Stimulated activated CD8-positive, alpha-beta memory T cell treated with anti-CD3 and anti-CD28 coated beads, Interleukin-2, amount 100 ng/mL, for 1 hour (primary cell): Measurements from ENCODE around the gene THBS4.

ENCODE experiments used
- DNase-seq, 2 donors: peaks; one replicate each; pipeline ENCODE4 v3.0.0-alpha.2; 2020; ENCODE audit warnings: low read depth in 2 of 2

Gene THBS4

DNA sequence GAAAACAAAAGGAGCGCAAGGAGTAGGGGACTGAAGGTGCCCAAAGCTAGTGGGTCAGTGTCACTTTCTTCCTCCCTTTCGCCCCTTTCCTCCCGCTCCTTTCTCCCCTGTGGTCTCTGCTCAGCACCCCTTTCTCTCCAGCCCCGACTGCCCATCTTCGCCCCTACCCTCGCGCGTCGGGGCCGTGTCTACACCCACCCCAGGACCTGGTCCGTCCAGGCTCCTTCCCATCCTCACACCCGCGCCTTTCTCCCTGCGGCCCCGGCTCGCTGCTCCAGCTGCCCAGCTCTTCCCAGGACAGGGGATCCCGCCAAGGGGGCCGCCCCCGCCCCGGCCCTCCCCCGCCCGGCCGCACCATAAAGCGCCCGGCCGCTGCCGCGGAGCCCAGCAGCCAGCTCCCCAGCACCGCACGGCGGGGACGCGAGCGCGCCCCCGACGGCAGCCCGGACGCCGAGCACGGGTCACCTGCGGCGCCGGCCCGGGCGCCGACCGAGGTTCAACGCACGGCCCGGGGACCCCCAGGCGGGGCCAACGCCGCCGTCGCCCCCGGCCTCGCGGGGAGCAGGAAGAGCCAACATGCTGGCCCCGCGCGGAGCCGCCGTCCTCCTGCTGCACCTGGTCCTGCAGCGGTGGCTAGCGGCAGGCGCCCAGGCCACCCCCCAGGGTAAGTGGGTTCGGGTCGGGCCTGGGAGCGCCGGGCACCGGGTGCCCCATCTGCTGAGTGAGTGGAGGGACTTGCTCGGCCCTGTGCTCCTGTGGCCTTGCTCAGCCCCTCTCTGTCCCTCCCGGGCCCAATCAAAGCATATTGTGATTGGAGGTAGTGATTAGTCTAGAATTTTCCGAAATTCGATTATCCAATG, at the start of gene THBS4:
Gene THBS4, plus strand, starts transcription at position 387 of the 860 bp plus-strand sequence. Its CDS starts 190 bp downstream, at position 577.
- no peak for DNase-seq

- no peak for DNase-seq
Observed at GRCh38 chr5:79986260-79986659, 48.9 kb upstream of the THBS4 start.

- DNase-seq: no peak
Observed at GRCh38 chr5:79990205-79990597, 44.9 kb upstream of the THBS4 start.

DNA sequence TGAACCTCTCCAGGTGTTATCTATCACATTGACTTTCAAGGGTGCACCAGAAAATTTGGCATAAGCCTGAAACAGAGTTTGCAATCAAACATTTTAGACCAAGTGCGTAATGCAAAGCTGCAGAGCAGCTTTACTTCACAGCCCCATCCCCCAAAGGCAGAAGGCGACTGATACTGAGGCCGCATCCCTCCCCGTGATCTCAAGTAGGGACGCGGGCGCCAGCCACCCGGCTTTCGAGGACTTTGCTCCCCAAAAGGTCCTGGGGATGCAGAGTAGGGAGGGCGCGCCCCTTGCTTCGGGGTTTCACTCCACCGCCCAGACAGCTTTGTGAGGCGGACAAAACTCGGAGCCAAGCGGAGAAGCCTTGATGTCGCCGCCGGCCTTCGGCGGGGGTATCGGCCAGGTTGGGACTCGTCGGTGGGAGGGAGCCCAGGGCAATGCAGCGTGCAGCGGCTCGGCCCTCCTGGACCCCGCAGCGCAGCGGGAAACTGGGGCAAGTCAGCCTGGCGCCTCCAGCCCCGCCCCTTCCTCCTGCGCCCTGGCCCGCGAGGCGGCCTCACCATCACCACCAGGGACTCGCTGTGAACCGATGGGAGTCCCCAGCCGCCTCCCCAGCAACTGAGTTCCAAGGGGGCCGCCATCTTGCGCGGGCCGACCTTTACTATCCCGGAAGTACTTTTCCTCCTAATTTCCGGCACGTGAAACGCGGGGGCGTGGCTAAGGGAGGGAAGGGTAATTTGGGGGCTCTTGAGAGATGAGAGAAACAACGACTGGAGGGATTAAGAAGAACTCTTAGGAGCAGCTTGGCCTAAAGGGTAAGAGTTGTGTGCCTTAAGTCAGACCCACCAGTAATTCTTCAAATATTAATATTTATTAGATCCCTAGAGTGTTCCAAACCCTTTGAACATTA, 44.3 kb upstream of the THBS4 start, which contains the start of gene MTX3:
Gene MTX3, minus strand, starts transcription at position 665 of the 910 bp plus-strand sequence. Its CDS starts 24 bp downstream, at position 641.
- DNase-seq: peak; percentile 71 to 78

DNA sequence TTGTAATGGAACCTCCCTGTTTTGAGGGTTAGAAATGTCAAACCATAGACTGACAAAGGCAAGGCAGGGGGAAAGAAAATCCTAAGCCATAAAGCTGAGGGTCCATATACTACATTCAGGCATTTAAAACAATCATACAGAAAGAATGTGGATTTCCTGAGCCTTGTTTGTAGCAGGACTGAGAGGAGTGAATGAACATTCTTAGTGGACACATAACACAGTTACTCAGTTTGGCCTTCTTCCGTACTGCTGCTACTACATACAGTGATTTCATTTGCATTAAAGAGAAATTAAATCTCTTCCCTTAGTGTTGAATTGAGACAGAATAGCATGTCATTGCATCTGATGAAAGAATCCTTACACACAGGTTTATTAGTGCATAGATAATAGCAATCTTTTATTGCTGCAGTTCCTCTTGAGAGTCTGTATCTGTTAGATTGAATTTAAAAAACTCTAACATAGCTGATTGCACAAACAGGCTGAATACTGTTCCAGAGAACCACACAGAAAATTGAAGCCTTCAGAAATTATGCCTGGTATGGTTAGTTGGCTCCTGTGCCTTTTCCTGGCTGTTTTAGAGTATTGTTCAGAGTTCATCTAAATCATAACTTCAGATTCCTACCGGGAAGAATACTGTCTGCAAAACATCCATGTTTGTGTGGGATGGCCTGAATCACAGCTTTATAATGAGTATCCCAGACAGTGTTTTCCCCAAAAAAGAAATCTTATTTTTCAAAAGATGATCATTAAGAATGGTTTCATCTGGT, 42.1 kb upstream of the THBS4 start:
- DNase-seq: no peak

DNA sequence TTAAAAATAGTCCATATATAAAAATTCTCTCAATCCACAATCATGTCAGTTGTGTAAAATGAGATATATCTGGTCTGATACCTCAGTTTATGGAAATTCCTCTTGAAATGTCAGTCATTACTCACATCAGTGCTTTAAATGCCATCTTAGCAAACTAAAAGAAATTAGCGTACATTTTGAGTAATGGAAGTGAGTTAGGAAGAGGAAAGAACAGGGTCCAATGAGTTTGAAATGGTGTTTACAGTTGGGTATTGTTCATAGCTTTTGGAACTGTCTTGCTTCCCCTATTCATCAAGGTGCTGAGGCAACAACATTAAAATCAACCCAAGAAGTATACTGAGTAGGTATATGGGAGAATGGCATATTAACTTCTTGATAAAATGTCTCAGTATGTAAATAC, 35.4 kb upstream of the THBS4 start:
- DNase-seq: no peak

GRCh38 chr5:80002677-80003076, 32.5 kb upstream of the THBS4 start:
- DNase-seq: no peak

- no peak for DNase-seq
Observed at GRCh38 chr5:80008995-80009765, 26.0 kb upstream of the THBS4 start.

DNA sequence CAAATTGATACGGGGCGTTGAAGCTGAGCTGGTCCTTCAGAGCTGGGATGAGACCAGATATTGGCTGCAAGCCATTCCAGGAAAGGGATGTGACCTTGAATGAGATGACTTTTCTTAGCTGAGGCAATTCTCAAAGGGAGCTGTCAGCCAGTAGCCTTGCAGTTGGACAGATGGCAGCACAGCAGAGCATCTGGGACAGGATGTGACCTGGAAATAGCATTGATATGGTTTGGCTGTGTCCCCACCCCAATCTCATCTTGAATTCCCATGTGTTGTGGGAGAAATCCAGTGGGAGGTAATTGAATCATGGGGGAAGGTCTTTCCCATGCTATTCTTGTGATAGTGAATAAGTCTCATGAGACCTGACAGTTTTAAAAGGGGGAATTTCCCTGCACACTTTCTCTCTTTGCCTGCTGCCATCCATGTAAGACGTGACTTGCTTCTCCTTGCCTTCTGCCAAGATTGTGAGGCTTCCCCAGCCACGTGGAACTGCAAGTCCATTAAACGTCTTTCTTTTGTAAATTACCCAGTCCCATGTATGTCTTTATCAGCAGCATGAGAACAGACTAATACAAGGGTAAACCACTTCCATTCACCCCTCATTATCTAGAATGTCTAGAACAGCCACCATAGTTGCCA, 24.3 kb upstream of the THBS4 start:
- no peak for DNase-seq

DNA sequence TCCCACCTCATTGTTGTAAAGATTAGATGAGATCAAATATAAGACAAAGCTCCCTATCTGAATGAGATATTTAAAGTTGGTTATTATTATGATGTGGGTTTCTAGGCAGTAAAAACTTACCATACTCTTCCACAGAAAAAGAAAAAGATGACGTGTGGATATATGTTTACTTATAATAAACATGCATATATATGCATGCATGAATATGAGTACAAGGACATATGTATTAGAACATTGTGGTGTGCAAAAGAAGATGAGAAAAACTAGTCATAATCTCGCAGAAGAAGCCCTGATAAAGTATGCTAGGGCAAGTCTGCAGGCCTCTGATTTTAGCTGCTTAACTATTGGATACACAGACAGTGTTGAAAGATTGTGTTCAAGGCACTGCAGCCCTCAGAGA, 10.1 kb upstream of the THBS4 start:
- no peak for DNase-seq

DNA sequence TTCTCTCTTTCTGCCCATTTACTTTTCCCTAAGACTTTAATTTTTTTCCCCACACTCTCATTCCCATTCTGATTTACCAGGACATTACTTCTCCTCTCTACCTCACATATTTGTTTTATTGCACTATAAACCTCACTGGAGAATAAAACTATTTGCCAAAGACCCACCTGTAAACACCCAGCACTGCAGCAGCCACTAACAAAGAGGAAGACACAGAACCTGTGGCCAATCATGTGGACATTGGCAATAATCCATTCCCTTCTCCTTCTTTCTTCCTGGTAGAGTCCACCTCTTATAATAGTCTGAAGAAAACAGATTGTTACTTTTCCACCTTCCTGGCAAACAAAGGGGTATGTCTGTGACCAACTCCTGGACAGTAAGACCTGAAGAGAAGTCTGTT, 8.3 kb upstream of the THBS4 start:
- DNase-seq: no peak

DNA sequence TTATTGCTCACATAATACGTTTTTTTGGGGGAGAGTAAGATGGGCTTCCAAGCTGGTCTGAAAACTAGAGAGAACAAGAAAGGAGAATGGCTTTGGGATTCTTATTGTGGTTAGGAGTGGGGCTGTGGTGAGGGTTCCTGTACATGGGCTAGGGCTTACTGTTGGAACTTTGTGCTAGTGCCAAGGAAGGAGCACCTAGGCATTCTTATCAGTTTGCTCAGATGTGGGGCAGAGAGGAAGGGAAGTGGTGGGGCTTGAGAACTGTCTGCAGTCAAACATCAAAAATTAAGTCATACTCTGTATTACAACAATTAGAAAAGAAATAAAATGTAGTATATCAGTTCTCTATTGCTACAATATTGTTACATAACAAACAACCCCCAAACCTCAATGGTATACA, 4.0 kb upstream of the THBS4 start:
- no peak for DNase-seq

GRCh38 chr5:80033513-80033912, 1.6 kb upstream of the THBS4 start:
- DNase-seq: no peak

- no peak for DNase-seq
Observed at GRCh38 chr5:80034559-80034958, 589 bp upstream of the THBS4 start.

GRCh38 chr5:80035839-80036238, 691 bp downstream of the THBS4 start:
- no peak for DNase-seq

DNA sequence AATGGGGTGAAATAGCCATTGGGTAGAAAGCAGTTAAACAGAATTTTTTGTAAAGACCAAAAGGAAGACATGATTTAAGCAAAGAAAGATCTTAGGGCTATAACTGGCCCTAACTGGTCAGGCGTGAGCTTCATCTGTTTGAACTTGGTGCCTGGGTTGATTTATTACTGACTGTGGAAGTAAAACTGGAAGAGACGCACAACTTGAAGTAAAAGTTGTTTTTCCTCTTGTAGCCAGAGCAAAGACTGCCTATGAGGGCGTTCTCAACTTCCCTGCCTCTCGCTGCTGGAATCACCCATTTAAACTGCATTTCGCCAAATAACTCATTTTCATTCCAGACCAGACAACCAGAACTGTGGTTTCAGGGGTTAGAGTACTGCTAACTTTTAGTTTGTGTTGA, 1.5 kb downstream of the THBS4 start:
- no peak for DNase-seq

GRCh38 chr5:80037366-80037765, 2.2 kb downstream of the THBS4 start:
- DNase-seq: no peak

GRCh38 chr5:80039650-80040049, 4.5 kb downstream of the THBS4 start:
- no peak for DNase-seq

DNA sequence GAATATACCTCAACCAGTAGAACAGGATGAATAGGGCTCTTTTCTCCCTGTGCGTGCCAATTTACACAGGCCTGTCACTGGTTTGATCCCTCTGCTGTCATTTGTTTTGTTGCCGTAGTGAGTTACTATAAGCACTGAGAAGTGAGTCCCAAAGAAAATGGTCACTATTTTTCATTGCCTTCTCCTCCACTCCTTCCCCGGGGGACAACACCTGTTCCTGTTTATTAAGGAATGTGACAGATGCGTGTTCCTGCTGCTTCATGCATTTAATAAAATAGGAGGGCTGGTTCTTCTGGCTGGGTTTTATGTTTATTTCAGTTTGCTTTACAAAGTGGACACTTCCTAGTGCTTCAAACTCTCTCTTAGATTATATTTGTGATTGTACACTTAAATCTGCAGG, 6.4 kb downstream of the THBS4 start:
- no peak for DNase-seq

DNA sequence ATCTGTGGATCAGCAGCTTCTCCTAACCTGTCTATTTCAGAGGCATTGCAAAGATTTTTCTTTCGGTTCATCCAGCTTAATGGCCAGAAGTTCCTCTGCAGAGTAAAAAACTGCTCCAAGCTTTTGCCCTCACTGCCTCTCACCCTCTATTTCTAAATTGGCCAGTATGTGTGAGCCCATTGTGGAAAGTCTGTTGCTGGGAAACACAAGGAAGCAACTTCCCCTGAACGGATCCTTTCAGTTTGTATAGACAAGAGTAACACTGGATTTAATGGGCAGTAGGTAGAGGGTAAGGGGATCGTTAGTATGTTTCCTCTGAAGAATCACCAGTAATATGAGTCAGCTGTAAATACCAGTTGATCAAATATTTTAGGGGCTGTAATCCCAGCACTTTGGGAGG, 7.2 kb downstream of the THBS4 start:
- no peak for DNase-seq

GRCh38 chr5:80043187-80043586, 8.0 kb downstream of the THBS4 start:
- DNase-seq: no peak
